Stimulated activated CD8-positive, alpha-beta memory T cell treated with anti-CD3 and anti-CD28 coated beads, Interleukin-2, amount 100 ng/mL, for 48 hours (primary cell): Measurements from ENCODE around the gene UNCX.
"Not testable (repeated sequence)": the region's sequence is repeated elsewhere in the genome, so short reads cannot be mapped to it uniquely, and the experiment has no call there.

Experiments used
- DNase-seq, 2 donors: peaks; one replicate each; pipeline ENCODE4 v3.0.0-alpha.2; 2020; ENCODE audit warnings: low read depth in 2 of 2

UNCX gene

DNA sequence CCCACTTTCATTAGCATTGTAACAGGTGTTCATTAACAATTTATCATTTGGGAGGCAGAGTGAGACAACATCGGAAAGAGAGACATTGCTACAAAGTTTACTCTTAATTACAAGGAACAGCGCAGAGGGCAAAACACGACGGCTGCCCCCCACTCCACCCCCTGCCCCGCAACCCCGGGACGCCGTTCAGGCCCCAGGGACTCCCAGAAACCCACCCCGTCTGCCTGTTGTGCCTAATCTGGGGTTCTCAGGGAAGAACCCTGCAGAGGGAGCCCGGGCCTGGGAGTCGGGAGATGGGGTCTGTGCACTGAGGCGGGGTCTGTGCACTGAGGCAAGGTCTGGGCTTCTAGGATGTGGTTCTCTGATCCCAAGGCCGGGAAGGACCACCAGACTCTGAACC is 25.2 kb downstream of the UNCX start:
- DNase-seq = no peak

DNA sequence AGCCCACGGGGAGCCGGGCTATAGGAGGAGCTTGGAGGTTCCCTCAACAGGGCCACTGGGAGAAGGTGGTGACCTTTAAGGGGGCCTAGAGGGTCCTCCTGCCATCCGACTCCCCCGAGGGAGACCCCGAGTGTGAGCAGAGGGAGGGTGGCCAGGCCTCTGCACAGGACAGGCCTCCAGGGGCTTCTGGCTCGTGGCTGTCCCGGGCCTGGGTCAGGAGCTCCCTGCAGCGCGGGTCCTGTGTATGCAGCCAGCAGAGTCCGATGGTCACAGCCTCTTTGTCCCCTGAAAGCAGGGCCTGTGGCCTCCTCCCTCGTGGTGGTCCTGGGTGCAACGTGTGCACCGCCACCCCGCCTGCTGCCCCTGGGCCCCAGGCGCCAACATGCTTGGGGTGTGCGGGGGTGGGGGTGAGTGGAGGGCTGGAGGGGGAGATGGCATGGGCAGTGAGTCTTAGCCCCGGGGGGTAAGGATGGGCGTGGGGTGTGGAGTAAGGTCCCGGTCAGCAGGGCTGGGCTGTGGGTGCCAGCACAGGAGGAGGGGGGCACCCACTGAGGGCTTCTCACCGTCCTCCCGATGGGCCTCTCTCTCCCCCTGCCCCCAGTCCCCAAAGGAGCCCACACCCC is 27.1 kb downstream of the UNCX start:
- DNase-seq = no peak

DNA sequence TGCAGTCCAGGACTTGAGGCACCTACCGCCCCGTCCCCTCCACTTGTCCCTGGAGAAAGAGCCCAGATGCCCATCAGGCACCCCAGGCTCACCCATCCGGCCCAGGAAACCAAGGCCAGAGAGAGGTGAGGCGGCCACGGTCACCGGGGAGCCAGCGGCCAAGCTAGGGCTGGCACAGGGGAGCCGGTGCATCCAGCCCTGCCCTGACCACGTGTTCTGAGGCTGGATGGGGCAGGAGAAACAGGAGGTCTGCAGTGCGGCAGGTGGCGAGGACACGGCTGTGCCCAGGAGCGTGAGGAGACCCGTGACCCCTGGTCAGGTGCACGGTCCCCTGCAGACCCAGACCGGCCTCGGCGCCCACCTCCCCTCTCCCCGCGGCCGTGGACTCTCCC is 27.6 kb downstream of the UNCX start:
- no peak for DNase-seq

- not testable (repeated sequence) for DNase-seq
These were observed 28.4 kb downstream of the UNCX start for GRCh38 chr7:1261036-1261435.

GRCh38 chr7:1262441-1262840 is 29.8 kb downstream of the UNCX start:
- no peak for DNase-seq

- DNase-seq = no peak
These were observed 30.8 kb downstream of the UNCX start for GRCh38 chr7:1263391-1263951.

- DNase-seq = no peak
These were observed 31.9 kb downstream of the UNCX start for GRCh38 chr7:1264345-1265280.

- DNase-seq = no peak
These were observed 34.6 kb downstream of the UNCX start for GRCh38 chr7:1267016-1267900.

DNA sequence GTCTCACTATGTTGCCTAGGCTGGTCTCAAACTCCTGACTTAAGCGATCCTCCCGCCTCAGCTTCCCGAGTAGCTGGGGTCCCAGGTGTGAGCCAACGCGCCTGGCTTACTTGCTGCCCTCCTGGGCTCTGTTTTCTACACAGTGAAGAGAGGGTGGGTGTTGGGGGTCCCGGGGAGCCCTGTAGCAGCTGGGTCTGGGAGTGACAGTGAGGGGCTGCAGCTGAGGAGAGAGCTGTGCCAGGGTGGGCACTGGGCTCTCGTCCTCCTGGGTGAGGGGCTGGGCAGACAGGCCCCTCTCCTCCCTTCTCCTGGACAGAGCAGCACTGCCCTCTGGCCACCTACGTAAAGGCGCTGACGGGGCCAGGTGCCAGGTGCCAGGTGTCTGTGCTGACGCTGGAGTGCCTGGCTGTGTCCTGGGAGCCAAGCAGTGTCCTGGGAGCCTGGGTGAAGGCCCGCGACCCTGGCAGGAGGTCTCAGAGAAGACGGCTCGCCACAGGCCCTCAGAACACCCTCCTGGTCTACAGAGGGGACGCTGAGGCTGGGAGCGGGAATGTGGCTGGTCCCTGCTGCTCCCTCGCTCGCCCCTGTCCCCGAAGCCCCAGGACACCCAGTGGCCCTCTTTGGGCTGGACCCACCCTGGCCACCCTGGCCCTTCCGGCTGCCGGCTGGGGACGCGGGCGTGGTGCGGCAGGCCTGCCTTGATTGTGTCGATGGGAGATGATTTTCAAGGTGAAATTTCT is 35.6 kb downstream of the UNCX start:
- DNase-seq = no peak

GRCh38 chr7:1268866-1269265 is 36.2 kb downstream of the UNCX start:
- DNase-seq = no peak

DNA sequence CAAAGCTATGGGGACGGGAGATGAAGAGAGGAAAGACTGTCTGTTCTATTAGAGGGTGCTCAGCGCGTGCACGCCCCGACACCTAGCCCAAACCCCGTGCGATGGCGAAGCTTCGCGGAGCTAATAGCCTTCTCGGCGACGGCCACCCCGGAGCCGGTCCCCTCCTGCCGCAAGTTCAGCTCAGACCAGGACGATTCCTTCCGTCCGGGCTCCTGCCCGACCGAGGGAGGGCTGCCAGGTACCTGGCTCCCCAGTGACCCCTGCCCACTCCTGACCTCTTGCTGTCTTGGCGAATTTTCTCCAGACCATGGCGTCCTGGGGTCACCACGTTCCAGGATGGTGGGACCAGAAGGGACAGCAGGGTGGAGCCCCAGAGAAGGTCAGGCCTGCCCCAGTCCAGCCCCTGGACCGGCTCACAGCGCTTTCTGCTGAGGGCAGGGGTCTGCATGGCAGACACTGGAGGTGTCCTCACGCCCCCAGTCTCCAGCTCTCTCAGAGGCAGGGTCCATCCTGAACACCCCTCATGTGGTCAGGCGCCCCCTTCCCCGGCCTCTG is 36.7 kb downstream of the UNCX start:
- no peak for DNase-seq

DNA sequence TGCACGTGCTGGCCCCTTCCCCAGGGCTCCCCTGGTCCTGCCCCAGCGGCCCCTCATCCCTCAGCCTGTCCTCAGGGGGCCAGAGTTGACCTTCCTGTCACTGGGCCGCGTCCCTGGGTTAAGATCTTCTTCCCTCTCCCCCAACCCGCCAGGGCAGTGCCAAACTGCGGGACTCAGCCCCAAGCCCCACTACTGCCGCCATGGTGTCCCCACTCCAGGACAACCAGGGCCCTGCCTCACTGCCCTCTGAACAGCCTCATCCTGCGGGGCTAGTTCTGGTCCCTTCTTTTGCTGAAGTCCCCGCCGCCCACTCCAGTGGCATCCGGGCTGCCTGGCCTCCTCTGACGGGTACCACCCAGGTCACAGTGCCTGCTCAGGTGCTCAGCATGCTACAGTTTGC is 37.5 kb downstream of the UNCX start:
- no peak for DNase-seq

DNA sequence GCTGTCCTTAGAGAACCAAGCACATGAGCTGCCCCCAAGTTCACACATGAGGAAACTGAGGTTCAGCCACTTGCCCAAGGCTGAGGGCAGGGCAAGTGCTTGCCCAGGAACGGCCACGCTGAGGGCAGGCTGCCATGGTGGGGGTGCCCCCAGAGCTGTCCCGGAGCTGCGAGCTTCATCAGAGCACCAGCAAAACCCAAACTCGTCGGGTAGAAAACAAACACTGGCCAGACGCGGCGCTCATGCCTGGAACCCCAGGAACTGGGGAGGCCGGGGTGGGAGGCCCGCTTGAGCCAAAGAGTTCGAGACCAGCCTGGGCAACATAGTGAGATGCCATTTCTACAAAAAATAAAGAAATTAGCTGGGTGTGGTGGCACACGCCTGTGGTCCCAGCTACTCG is 38.4 kb downstream of the UNCX start:
- DNase-seq = no peak

DNA sequence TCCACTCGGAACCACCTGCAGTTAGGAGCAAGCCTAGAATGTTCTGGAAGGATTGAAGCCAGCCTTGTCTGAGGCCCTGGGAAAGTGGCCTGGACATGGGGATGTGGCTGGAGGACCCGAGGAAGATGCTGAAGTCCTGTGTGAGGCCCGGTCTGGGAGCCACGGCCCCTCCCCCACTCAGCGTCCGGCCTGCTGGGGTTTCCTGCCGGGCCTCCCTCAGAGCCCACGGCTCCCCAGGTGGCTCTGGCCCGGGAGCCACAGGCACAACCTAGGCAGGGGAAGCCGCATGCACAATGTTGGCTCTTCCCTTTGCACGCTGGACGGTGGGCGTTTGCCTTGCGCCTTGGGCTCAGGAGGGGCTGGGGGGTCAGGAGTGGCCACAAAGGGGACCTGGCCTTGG is 39.0 kb downstream of the UNCX start:
- no peak for DNase-seq

- DNase-seq = not testable (repeated sequence)
These were observed 39.5 kb downstream of the UNCX start for GRCh38 chr7:1272136-1272535.

DNA sequence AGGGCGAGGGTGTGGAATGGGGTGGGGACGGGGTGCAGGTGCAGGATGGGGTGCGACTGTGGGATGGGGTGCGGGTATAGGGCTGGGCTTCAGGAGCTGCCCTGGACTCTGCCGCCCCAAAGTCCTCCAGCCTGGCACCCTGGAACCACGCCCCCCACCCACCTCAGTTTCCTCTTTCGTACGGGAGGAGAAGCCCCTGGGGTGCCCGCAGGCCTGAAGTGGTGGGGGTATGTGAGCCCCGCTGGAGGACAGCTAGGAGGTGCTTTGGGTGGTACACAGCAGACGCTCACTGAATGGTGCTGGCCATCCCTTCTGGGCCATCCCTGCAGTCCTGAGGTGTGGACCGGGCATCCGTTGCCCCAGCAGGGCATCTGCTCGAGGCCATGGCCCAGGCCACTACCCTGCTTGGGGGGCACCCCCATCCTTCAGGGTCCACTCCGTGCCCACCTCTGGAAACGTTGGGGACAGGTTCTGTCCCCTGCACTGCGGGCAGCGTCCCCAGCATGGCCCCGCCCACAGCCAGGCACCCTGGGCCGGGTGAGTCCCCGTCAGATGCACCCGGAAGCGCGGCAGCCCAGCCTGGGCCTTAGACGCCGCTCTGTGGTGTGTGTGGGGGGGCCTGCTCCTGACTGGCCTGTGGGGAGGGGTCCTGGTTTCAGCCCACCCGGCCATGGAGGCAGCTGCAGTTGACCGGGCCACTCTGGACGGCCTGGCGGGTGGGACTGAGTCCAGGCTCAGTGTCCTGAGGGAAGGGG is 41.6 kb downstream of the UNCX start:
- no peak for DNase-seq

- no peak for DNase-seq
These were observed 42.3 kb downstream of the UNCX start for GRCh38 chr7:1274876-1275375.

DNA sequence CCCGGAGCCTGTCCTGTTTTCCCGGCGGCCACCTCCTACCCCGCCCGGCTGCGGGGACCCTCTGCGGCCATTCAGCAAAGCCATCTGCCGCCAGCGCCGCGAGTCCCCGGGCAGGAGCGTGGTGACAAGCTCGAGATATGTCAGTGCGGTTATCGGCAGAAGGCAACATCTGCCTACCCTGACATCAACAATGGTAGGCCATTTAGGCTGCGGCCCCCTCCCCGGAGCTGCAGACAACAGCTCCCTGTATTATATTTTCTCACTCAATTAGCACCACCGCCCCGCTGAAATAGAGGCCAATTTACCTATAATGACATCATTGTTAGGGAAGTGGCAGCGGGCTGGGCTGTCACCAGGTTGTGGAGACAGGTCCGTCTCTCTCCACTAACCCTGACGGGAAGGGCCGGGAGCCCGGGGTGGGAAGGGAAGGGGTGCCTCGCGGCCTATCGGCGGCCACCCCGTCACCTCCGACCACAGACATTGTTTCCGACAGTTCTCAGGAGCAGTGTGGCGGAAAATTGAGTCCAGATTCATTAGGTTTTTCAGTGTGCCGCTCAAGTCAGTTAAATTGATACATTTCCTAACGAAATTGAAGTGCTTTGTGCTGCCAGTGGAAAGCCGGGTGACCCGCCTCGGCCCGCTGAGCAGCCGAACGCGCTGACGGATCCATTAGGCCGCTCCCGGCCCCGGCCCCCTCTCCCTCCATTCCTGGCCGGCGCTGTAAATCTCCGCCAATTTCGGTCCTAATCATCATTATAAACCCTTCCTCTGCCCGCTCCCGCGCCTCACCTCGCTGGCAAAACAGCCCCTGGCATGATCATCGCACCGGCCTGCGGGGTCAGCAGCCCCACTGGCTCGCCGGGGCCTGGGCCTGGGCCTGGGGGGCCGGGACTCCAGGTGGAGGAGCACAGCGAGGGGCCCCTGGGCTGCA is 43.0 kb downstream of the UNCX start:
- DNase-seq = no peak

- no peak for DNase-seq
These were observed 44.0 kb downstream of the UNCX start for GRCh38 chr7:1276626-1277175.
